ENCODE data around the gene RIC1.
"Not testable (repeated sequence)": the region's sequence is repeated elsewhere in the genome, so short reads cannot be mapped to it uniquely, and the experiment has no call there.

The RIC1 gene

GRCh38 chr9:5675046-5675445 is 46.1 kb downstream of the RIC1 start:
- DNase-seq, result not testable (repeated sequence)

- DNase-seq, result not testable (repeated sequence)
Measured at GRCh38 chr9:5683591-5683990, 54.7 kb downstream of the RIC1 start.

GRCh38 chr9:5684101-5684500 is 55.2 kb downstream of the RIC1 start:
- no peak for DNase-seq

GRCh38 chr9:5688109-5688508 is 59.2 kb downstream of the RIC1 start:
- DNase-seq, result no peak

- DNase-seq, result no peak
Measured at GRCh38 chr9:5690278-5690677, 61.4 kb downstream of the RIC1 start.

DNA sequence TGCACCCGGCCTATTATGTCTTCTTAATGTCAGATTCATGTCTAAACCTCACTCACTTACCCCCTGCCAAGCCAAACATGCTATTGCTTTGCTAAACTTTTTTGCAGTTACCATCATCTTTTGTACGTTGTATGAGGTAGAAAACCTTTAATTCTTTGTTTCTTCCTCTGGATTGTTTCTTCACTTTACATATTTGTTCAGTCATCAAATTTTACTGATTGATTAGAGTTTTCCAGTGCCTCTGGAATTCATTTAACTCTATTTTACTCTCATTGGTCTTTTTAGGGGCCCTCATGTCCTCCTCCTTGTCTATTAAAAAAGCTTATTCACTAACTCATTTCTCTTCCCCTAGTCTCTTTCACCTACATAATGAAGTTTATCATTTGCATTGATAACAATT is 67.0 kb downstream of the RIC1 start:
- DNase-seq, result no peak

- no peak for DNase-seq
Measured at GRCh38 chr9:5696884-5697283, 68.0 kb downstream of the RIC1 start.

DNA sequence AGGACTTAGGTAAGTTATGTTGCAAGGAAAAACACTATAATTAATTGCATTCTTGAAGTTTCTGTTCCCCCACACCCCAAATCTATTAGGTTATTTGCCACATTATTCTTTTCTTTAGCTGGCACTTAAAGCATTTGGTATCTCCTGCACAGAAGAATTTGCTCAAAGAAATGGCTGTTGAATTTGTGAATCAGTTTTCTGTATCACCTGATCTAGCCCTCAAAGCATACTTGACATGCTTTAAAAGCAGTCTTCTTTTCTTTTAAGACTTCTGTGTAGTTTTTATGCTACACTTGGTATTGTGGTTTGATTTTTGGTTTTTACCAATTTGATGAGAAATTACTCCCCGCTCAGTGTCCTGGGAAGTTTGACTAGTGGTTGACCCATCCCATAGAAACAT is 69.1 kb downstream of the RIC1 start:
- DNase-seq, result no peak

DNA sequence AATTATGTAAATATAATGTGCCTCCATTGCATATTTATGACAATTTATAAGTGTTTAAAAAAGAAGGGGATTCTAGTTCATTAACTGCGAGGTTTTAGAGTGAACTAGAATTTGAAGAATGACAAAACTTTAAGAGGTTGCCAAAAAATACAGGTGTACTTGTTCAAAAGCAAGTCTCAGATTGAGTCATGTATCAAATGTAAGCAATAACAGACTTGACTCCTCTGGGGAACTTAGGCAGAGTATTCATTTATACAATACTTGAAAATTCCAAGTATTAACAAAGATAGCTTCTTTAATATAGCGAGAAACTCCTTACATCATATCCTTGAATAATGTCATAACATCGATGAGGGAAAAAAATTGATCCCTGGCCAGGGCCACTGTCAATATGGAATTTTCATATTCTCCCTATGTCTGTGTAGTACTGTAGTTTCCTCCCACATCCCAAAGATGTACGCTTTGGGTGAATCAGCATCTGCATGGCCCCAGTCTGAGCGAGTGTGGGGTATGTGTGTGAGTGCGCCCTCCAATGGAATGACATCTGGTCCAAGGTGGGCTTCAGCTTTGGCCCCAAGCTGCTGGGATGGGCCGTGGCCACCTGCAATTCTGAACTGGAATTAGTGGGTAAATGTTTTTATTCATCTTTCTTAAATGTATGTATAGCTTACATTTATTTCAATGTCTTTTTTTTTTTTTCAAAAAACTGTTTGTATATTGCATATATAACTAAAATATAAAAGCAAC is 70.1 kb downstream of the RIC1 start:
- no peak for DNase-seq

- DNase-seq, result no peak
Measured at GRCh38 chr9:5708414-5708813, 79.5 kb downstream of the RIC1 start.

- no peak for DNase-seq
Measured at GRCh38 chr9:5712651-5713390, 83.9 kb downstream of the RIC1 start.

- DNase-seq, result no peak
Measured at GRCh38 chr9:5714501-5715401, 85.8 kb downstream of the RIC1 start.

GRCh38 chr9:5715548-5716127 is 86.7 kb downstream of the RIC1 start:
- DNase-seq, result no peak

GRCh38 chr9:5717434-5717833 is 88.5 kb downstream of the RIC1 start:
- not testable (repeated sequence) for DNase-seq

- no peak for DNase-seq
Measured at GRCh38 chr9:5718296-5719032, 89.6 kb downstream of the RIC1 start.

DNA sequence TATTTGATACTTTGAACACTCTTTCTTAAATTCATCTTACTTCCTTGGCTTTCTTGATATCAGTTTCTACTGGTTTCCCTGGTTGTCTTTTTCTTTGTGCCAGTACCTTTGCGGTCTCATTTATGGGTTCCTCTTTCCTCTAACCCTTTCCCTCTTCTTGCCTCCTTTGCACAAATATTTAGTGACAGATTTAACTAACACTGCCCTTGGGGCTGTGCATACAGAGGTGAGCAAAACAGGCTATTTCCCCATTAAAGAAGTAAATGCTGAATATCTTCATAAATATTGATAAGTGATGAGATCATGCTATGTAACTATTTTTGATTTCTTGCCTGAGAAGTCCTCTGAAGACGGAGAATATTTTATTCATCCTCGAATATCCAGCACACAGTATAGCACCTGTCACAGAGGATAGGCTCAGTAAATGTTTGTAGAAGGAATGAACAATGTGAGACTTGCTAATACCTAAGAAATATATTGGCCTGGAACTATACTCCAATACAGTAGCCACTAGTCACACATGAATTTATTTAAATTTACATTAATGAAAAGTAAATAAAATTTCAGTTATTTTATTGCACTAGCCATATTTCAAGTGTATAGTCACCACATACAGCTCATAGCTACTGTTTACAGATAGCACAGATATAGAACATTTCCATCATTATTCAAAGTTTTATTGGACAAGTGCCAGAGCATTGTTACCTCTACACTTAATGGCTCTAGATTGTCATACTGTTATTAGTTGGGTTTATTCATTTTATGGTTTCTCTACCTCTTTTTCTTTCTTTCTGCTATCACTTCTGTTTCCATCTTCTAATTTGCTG is 90.4 kb downstream of the RIC1 start:
- no peak for DNase-seq

DNA sequence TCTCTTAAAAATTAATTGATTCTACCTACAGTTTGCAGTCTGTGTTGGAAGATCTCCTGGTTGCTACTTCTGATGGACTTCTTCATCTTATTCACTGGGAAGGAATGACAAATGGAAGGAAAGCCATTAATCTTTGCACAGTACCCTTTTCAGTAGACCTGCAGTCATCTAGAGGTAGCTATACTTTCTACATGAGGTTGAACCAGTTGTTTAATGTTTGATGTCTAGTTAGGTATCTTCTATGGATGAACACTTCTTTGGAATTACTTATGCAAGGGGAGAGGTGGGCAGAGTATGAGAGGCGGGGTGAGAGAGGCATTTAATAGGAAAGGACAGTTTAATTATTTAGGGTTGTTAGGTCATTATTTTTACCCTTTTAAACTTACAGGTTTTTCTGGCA is 91.2 kb downstream of the RIC1 start:
- DNase-seq, result no peak

GRCh38 chr9:5721279-5722087 is 92.6 kb downstream of the RIC1 start:
- no peak for DNase-seq

GRCh38 chr9:5722679-5723078 is 93.8 kb downstream of the RIC1 start:
- DNase-seq, result not testable (repeated sequence)

DNA sequence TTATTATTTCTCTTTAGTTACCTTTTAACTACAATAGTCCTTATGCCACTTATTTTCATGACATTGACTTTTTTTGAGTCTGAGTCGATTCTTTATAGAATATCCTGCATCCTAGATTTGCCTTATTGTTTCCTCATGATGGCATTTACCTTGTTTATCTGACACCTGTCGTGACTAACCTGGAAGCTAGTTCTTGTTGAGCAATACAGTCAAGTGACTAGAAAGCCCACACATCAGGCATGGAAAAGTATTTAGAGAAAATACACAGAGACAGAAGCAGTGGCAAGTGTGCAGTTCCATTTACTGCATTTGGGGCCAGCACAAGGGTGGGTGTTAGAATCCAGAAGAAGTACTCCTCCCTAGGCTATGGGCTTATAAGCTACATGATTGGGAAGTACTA is 106.2 kb downstream of the RIC1 start:
- DNase-seq, result no peak
